Activated CD8-positive, alpha-beta memory T cell treated with anti-CD3 and anti-CD28 coated beads, Interleukin-2, amount 50 U/mL, for 24 hours (primary cell): ENCODE measurements around the gene NPB.

Experiments
- DNase-seq: peaks from one replicate; pipeline ENCODE4 v3.0.0-alpha.2; 2020; ENCODE audit errors: extremely low read depth

The NPB gene

GRCh38 chr17:81869221-81870130, 32.6 kb upstream of the NPB start:
- no peak for DNase-seq

GRCh38 chr17:81870131-81870980, 31.7 kb upstream of the NPB start:
- no peak for DNase-seq

- no peak for DNase-seq
Measured at GRCh38 chr17:81870981-81871386, 31.1 kb upstream of the NPB start, which contains the start of gene ARHGDIA. Gene ARHGDIA (minus strand): TSS chr17:81871337. CDS start chr17:81869930, 1,407 bp downstream.

- peak; percentile 86 for DNase-seq
Measured at GRCh38 chr17:81871387-81872230, 30.4 kb upstream of the NPB start.

- DNase-seq: no peak
Measured at GRCh38 chr17:81877569-81877968, 24.5 kb upstream of the NPB start.

GRCh38 chr17:81878294-81878693, 23.7 kb upstream of the NPB start:
- no peak for DNase-seq

DNA sequence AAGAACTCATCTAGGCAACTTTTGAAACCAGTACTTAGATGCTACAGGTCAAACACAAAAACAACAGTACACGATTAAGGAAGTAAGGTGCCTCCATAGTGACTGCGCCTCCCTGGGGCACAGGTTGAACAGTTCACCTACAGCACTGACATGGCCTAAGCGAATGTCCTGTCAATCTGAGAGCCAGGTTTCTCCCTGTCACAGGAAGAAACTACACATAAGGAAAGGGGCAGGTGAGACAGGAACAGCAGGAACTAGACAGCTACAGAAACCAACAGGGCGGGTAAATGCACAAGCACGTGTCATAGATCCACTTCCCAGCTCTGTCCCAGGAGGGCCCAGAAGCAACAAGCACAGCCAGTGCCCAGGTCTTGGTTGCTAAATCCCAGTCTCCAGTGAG, 22.9 kb upstream of the NPB start:
- no peak for DNase-seq

- DNase-seq: no peak
Measured at GRCh38 chr17:81884520-81884919, 17.5 kb upstream of the NPB start.

DNA sequence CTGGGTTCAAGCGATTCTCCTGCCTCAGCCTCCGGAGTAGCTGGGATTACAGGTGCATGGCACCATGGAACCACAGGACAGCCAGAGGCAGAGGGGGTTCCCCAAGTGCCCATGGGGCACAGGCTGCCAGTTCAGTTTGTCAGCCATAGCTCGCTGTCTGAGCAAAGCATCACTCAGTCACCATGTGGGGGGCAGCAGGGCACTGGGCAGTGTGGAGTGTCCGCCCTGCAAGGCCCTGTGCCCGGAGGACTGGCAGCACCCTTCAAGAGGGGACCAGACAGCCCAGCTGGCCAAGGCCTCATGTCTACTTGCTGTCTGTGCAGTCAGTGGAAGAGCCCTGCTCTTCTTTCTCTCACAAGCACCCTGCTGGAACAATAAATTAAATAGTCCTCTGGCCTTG, 17.1 kb upstream of the NPB start:
- DNase-seq: no peak

DNA sequence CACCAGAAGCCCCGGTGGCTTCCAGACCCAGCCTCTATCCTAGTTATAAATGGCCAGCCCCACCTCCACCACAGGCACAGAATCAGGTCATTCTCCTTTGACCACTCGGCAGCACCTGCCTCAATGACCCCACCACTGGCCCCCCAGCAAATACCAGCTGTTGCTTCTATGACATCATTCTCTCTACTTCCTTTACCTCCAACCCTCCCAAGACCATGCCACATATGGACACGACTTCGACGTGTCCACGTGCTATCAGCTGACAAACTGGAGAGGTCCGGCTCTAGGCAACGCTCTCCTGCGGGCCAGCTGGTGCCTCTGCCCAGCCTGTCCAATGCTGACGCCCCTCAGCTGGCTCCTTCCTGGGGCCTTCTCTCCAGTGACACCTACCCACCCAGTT, 16.6 kb upstream of the NPB start:
- DNase-seq: no peak

DNA sequence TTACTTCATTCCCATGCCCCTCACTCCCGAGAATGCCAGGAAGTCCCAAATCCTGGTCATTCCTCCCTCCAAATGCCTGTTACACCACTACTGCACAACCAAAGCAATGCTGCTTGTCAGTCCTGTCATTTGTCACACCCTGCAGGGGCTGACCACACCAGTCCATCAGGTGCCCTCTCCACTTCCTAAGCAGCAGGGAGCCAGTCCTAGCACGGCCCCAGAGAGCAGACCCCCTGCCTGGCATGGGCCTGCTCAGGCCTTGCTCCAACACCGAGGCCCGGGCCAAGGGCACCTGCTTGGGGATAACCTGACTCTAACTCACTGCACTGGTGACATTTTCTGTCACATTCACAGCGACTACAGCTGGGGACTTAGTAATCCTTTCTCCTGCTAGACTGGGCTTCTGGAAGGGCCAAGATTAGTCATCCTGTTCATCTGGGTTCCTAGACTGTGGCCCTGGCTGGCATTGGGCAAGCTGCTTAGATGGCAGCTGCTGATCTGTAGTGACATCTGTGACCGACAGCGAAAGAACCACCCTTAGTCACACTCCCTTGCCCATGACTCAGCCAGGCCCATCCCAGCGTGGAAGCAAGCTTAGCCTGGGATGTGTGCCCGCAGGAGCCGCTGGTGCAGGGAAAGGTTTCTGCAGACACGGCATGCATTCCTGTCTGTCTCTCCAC, 16.0 kb upstream of the NPB start:
- DNase-seq: no peak

- no peak for DNase-seq
Measured at GRCh38 chr17:81888105-81888987, 13.7 kb upstream of the NPB start.

DNA sequence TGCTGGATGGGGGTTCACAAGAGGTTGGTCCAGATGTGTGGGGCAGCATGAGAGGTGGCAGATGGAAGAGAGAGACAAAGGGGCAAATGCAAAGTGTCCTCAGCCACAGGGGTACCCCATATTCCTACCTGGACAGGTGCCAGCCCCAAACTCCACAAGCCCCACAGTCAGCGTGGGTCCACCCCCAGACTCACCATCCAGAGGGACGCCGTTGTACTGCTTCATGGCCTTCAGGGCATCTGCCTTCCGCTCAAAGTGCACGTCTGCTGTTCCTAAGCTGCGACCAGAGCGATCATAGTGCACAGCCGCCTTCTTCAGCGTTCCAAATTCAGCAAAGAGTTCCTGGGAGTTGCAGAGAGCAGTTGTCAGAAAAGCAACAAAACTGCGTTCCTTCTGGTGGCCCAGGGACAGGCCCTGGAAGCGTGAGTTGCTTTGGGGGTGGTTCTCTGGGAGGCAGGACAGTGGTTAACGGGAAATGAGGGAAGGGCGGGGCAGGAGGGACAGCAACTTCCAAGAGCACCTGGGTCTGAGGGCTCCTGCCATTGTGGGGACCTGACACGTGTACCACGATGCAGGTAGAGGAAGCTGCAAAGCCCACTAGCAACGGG, 12.9 kb upstream of the NPB start:
- no peak for DNase-seq

GRCh38 chr17:81889602-81890001, 12.4 kb upstream of the NPB start:
- no peak for DNase-seq

- no peak for DNase-seq
Measured at GRCh38 chr17:81890447-81891302, 11.4 kb upstream of the NPB start.

- no peak for DNase-seq
Measured at GRCh38 chr17:81891303-81891552, 10.8 kb upstream of the NPB start.

DNA sequence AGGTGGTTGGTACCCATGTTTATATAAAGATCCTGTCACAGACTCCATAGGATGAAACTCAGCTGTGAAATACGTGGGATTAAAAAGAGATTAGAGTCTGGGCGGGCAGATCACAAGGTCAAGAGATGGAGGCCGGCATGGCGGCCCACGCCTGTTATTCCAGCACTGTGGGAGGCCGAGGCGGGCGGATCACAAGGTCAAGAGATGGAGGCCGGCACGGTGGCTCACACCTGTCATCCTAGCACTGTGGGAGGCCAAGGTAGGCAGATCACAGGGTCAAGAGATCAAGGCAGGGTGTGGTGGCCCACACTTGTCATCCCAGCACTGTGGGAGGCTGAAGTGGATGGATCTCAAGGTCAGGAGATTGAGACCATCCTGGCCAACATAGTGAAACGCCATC, 6.6 kb upstream of the NPB start:
- DNase-seq: no peak

GRCh38 chr17:81898029-81898866, 3.8 kb upstream of the NPB start:
- no peak for DNase-seq
